GM19397 (cell line): Measurements from ENCODE around the gene AOAH.

Experiments used
- ATAC-seq: cut with Tn5 transposase; IDR thresholded peaks from one replicate; pipeline ENCODE4 v1.9.1; 2021; ENCODE audit warnings: mild to moderate bottlenecking, moderate library complexity; ENCODE audit not compliant: unreplicated experiment

The AOAH gene

GRCh38 chr7:36723951-36724664 lies at the start of gene AOAH:
TSS of gene AOAH (minus strand) at chr7:36724494. CDS start at chr7:36724148, 346 bp downstream.
- ATAC-seq, result peak; percentile 91

DNA sequence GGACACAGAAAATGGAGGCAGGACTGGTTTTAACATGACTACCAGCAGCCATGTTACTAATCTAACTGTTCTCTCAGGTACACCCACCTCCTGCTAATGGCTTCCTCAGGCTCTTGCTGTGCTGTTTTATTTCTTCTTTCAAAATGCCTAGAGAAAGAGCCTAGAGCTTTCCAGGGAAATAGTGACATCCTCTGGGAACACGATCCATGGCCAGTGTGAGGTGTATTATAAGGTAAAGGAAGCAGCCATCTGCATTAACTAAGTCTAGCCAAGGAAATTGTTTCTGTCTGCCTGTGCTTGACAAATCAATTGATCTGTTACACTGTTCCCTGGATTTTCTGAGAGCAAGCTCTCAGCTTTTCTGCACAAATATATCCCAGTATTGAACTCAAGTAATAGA lies 42.2 kb upstream of the AOAH start:
- no peak for ATAC-seq

DNA sequence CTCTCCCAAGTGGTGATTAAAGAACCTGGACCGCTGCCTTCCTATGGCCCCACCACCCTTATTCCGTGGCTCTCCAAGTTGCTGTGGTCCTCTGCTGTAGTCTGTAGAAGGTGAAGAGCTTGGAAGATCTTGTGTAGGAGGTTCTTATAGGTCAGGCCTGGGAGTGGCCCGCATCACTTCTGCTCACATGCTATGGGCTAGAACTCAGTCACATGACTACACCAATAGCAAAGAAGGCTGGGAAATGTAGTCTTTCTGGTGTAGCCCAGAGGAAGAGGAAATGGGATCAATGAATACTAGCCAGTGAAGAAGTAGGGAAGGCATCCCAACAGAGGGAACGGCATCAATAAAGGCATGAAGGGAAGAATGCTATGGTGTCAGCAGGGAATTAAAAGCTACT lies 41.3 kb upstream of the AOAH start:
- no peak for ATAC-seq

- no peak for ATAC-seq
Measured at GRCh38 chr7:36764929-36765328, 40.6 kb upstream of the AOAH start.

GRCh38 chr7:36763132-36763816 lies 39.0 kb upstream of the AOAH start:
- ATAC-seq, result no peak

DNA sequence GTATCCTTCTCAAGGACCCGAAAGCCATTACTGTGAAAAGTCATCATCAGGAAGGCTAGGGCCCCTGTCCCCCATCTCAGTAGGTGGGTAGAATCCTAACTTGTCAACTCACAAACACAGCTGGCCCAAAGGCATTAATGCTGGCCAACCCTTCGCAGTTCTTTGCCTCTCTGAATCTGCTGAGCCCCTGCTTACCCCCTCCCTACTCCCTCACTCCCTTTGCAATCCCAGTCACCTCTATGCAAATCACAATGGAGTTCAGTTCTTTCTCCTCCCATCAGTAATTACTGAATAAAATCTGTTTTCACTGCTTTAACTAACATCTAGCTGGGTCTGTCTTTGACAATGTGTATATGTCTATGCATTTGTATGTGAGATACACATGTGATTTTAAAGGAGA lies 38.1 kb upstream of the AOAH start:
- ATAC-seq, result no peak

DNA sequence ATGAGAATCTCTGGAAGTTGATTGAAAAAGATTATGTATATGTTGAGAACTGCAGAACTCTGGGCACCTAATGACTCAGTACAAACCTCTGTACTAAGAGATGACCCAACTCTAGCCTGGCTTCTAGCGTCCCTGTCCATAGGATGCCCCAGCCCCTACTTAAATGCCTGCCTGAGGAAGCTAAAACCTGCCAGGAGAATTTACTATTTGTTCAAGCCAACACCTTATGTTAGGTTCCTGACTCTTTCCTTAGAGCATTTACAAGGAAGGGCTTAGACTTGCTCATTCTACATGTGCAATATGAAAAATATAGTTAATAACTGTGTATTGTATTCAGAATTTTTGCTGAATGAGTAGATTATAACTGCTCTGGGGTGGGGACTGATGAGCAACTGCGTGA lies 37.5 kb upstream of the AOAH start:
- no peak for ATAC-seq

DNA sequence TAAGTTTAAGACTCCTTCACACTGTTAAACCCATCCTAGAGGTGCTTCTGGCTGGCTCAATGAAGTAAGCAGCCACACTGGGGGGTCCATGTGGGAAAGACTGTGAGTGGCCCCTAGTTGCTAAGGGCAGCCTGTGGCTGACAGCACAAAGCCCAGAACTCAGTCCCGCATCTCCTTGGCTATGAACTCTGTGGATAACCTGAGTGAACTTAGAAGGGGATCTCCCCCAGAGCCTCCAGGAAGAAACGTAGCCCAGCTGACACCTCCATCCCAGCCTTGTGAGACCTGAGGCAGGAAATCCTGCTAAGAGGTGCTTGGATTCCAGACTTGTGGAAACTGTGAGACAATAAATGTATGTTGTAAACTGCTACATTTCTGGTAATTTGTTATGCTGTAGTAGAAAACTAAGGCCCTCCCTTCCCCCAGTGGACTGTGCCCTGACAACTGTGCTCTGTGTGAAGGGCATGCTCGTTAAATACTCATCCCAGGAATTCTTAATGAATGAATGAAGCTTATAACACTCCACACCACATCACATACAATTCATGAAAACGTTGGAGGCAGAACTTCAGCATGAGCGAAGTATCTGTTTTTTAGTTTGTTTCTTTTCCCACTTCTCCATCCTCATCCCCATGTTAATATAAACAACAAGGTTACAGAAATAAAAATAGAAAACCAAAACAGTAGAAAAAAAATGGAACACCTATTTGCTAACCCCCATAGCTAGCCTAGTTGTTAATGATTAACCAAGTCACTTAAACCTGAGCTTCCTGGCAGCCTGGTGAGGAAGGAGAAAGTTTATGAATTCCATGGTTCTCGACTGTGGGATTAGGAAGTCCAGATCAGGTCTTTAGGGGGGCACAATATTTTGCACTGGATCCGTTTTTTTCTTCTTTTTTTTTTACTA lies 36.8 kb upstream of the AOAH start:
- ATAC-seq, result no peak

DNA sequence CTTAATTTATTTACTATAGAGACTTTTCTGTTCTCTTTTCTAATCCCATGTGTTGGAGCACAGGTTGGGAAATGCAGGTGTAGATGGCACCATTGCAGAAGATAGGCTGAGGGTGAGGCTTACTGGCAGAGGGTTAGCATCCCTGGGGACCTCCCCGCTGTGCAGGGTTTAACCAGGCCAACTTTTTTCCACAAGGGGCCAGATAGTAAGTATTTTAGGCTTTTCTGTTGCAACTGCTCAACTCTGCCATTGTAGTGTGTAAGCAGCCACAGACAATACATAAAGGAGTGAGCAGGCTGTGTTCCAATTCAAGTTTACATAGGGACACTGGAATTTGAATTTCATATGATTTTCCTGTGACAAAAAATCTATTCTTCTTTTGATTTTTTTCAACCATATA lies 34.6 kb upstream of the AOAH start:
- no peak for ATAC-seq

DNA sequence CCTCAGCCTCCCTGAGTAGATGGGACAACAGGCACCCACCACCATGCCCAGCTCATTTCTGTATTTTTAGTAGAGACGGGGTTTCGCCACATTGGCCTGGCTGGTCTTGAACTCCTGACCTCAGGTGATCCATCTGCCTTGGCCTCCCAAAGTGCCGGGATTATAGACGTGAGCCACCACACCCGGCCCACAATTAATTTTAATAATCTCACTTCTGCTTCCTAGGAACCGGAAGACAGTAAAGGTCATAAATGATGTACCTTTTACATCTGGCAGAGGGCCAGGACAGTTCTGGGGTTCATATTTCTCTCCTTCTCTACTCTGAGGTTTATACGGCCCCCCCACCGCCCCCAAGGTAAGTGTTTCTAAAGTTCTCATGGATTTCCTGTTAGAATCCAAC lies 31.2 kb upstream of the AOAH start:
- ATAC-seq, result no peak

- ATAC-seq, result no peak
Measured at GRCh38 chr7:36752026-36752711, 27.9 kb upstream of the AOAH start.

GRCh38 chr7:36750451-36750850 lies 26.2 kb upstream of the AOAH start:
- ATAC-seq, result no peak

DNA sequence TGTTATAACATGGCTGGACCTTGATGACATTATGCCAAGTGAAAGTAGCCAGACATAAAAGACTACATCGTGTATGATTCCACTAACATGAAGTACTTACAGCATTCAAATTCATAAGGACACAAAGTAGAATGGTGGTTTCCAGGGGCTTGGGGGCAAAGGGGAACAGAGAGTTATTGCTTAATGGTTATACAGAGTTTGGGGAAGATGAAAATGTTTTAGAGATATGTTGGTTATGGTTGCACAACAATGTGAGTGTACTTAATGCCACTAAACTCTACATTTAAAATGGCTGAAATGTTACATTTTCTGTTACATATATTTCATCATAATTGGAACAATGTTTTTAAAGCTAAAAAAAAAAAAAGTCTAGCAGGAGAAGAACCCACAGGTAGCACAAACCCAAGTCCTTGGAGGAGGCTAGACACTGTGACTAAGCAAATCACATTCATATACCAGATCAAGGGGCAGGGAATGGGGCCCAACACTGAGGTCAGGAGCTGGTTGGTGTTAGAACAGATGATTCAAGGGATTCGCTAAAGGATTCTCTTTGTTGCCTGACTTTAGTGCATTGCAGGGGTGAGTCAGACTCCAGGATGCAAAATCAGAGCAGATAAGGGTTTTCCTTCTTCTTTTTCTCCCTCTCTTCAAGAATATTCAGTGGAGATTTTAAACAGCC lies 25.1 kb upstream of the AOAH start:
- ATAC-seq, result no peak

- ATAC-seq, result no peak
Measured at GRCh38 chr7:36748017-36748487, 23.8 kb upstream of the AOAH start.

DNA sequence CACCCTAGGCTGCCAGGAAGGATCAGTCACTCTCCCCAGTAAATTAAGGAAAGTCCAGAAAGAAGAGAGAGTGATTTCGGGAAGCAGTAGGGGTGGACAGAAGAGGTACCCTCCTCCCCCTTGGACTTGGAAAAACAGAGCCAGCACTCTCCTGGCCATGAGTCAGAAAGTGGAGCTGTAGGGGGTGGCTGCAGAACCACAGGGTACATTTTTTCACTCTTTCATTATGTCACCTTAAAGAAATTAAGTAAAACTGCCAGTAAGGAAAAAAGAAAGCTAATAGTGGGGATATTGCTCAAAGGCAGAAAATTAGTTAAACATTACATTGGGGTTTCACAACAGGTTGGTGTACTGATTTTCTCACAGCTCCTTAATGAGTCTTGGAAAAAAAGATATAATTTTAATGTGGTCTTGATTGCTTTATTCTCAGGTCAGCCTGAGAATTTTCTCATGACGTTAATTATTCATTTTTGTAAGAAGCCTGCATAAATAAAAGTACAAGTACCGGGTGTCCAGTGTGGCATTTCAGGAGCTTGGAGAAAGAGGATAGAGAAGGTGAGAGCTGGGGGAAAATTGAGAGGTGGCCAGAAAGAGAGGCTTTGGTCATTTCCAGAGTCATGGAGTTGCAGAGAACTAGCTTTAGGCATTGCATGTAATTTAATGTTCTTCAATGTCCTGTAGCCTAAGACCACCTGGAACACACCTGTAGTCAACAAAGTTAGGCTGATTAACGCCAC lies 23.2 kb upstream of the AOAH start:
- ATAC-seq, result no peak

- ATAC-seq, result no peak
Measured at GRCh38 chr7:36746347-36746746, 22.1 kb upstream of the AOAH start.

DNA sequence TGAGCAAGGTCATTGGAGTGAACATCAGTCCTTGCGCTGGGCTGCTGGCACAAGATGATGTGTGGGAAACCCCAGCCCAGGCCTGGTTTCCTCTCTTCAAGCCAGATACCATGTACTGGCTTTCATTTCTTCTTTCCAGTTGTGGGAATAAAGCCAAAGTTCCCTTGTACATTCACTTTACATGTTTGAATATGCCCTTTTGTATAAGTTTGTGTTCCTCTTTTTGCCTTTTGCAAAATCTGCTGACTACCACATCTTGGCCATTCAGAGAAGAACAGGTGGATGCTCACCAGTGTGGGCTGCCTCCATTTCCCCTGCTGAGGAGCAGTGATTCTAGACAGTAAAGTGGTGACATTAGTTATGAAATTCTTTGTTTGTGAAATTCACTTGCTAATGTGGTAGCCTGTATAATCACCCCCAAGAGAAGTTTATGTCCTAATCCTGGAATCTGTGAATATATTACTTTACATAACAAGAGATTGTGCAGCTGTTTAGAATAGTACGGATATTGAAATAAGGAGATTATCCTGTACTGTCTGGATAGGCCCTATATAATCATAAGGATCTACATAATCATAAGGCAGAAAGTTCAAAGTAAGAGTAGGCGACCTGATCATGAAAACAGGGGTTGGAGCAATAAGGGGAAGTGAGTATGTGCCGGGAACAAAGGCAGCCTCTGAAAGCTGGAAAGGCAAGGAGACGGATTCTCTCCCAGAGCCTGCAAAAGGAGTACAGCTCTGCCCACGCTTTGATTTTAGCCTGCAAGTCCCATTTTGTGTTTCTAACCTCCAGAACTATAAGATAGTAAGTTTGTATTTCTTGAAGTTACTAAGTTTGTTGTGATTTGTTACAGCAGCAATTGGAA lies 18.8 kb upstream of the AOAH start:
- peak; percentile 68 for ATAC-seq

- ATAC-seq, result no peak
Measured at GRCh38 chr7:36741866-36742265, 17.6 kb upstream of the AOAH start.

- ATAC-seq, result no peak
Measured at GRCh38 chr7:36739351-36739750, 15.1 kb upstream of the AOAH start.
